Esophagus squamous epithelium (tissue), 5 donors: Measurements from ENCODE around the gene PMS2. TPM values are rescaled to one million over a fixed set of nuclear protein-coding genes. Genes with fewer than 3 reads are reported as not detected.
A peak's percentile ranks its signal among the peaks of the same experiment; 100 is the strongest.
"Not testable (repeated sequence)": the region's sequence is repeated elsewhere in the genome, so short reads cannot be mapped to it uniquely, and the experiment has no call there.

ENCODE experiments used
- DNase-seq: peaks from one replicate; lab custom pipeline; 2025; lab: John Stamatoyannopoulos, UW
- H3K27ac ChIP-seq, 4 donors: fragments of 200-600 bp; sonication (generic); one replicate each; pipeline ENCODE4 v1.5.1; 2016 to 2019; ENCODE audit warnings: mild to moderate bottlenecking in 1 of 4
- H3K27me3 ChIP-seq, 4 donors: fragments of 200-600 bp; sonication (generic); 1 replicate in 3 of 4; 2 replicates in 1 of 4; pipeline versions ENCODE4 v1.5.1 to v1.6.0; 2017 to 2021; ENCODE audit warnings: antibody characterized with exemption in 1 of 4
- H3K36me3 ChIP-seq, 3 donors: fragments of 200-600 bp; sonication (generic); one replicate each; pipeline ENCODE4 v1.5.1; 2016 to 2019
- H3K4me1 ChIP-seq, 3 donors: fragments of 200-600 bp; sonication (generic); one replicate each; pipeline ENCODE4 v1.5.1; 2017 to 2019
- H3K4me3 ChIP-seq, 4 donors: fragments of 200-600 bp; sonication (generic); 1 replicate in 3 of 4; 2 replicates in 1 of 4; pipeline ENCODE4 v1.5.1; 2016 to 2019; ENCODE audit warnings: mild to moderate bottlenecking in 2 of 4, moderate library complexity in 1 of 4
- H3K9me3 ChIP-seq, 3 donors: fragments of 200-600 bp; sonication (generic); one replicate each; pipeline ENCODE4 v1.5.1; 2016 to 2019
- CTCF ChIP-seq, 6 experiments: fragments of 450-650 bp in 4 of 6; fragments of 200-600 bp in 2 of 6; sonication (generic) in 2 of 6; IDR thresholded peaks; one replicate each; pipeline ENCODE4 v1.5.1; 2016 to 2019; ENCODE audit warnings: antibody characterized with exemption in 6 of 6, mild to moderate bottlenecking in 4 of 6, moderate library complexity in 4 of 6
- POLR2A ChIP-seq, 4 donors: fragments of 450-650 bp; IDR thresholded peaks; one replicate each; pipeline ENCODE4 v1.6.1; 2017; ENCODE audit warnings: antibody characterized with exemption in 4 of 4, mild to moderate bottlenecking in 4 of 4, moderate library complexity in 3 of 4
- WGBS, 2 donors: methylation state at CpG; one replicate each; pipeline ENCODE4 v1.1.5; 2018; 5-methylcytosine and 5-hydroxymethylcytosine counted together
- intact Hi-C: fragments of 100-400 bp; cut with DNase I; formaldehyde crosslinking; loops from one replicate; pipeline ENCODE4 v1.15.0; 2022
- total RNA-seq, 4 donors: library from RNA; depleted of rRNA; stranded (reverse); fragments of >200 nt; gene quantifications; one replicate each; pipeline ENCODE4 v1.1.0, GENCODE V29; 2016
- donor health status: DM: yes; HTN: yes; CAD: no.

Gene PMS2
- total RNA-seq, 4 donors from 2014 or later: 7.0 to 13.9 (median 10.0) TPM

- H3K27me3 ChIP-seq: no peaks in the 10 kb centered on the region
- 84 to 88% methylated on average over 4 to 8 of the region's 8 CpGs for WGBS, 2 donors
- peak overlapping the region; percentile 52 to 91 (median 86) for H3K27ac ChIP-seq
- peaks cover 7 to 63% (median 10%) of the 10 kb centered on the region in 3 donors for H3K36me3 ChIP-seq
- no peak overlapping the region for H3K4me3 ChIP-seq
- intact Hi-C loops: no loop called here
- no peak for DNase-seq
- peaks cover 17 to 90% (median 17%) of the 10 kb centered on the region in 3 donors for H3K4me1 ChIP-seq
- no peaks in the 10 kb centered on the region for H3K9me3 ChIP-seq
- TF ChIP-seq POLR2A (IDR thresholded peaks at IDR 0.05): no peak
- no peak for TF ChIP-seq CTCF (IDR thresholded peaks at IDR 0.05)
These were observed 7.8 kb upstream of the PMS2 start for GRCh38 chr7:6016653-6016966.

GRCh38 chr7:6015917-6016652 lies 7.2 kb upstream of the PMS2 start:
- H3K4me1 ChIP-seq: peaks cover 17 to 90% (median 17%) of the 10 kb centered on the region in 3 donors
- peak overlapping the region; percentile 52 to 91 (median 86) for H3K27ac ChIP-seq
- DNase-seq: no peak
- no peaks in the 10 kb centered on the region for H3K9me3 ChIP-seq
- H3K4me3 ChIP-seq: peak overlapping the region in 3 of 4 donors; percentile 22 to 42 (median 34)
- TF ChIP-seq CTCF (IDR thresholded peaks at IDR 0.05): no peak
- TF ChIP-seq POLR2A (IDR thresholded peaks at IDR 0.05): peak in 1 of 4 donors; percentile 16
- intact Hi-C loops: no loop called here
- H3K36me3 ChIP-seq: peaks cover 7 to 59% (median 10%) of the 10 kb centered on the region in 3 donors
- no peaks in the 10 kb centered on the region for H3K27me3 ChIP-seq
- WGBS, 2 donors: 28 to 53% methylated on average over 2 to 8 of the region's 8 CpGs

- no peaks in the 10 kb centered on the region for H3K27me3 ChIP-seq
- H3K4me1 ChIP-seq: peaks cover 22 to 86% (median 27%) of the 10 kb centered on the region in 3 donors
- 50 to 57% methylated on average over 11 to 14 of the region's 14 CpGs for WGBS, 2 donors
- TF ChIP-seq POLR2A (IDR thresholded peaks at IDR 0.05) (no peak), CTCF (IDR thresholded peaks at IDR 0.05) (no peak)
- no peak for DNase-seq
- H3K4me3 ChIP-seq: no peak overlapping the region
- peaks cover 0 to 28% (median 1%) of the 10 kb centered on the region in 3 donors for H3K36me3 ChIP-seq
- peak overlapping the region in 3 of 4 donors; percentile 21 to 91 (median 74) for H3K27ac ChIP-seq
- intact Hi-C loops: no loop called here
- H3K9me3 ChIP-seq: no peaks in the 10 kb centered on the region
These were observed 3.7 kb upstream of the PMS2 start for GRCh38 chr7:6012355-6013104.

- no peaks in the 10 kb centered on the region for H3K9me3 ChIP-seq
- intact Hi-C loops: no loop called here
- TF ChIP-seq CTCF (IDR thresholded peaks at IDR 0.05): no peak
- no peak for TF ChIP-seq POLR2A (IDR thresholded peaks at IDR 0.05)
- peaks cover 0 to 18% (median 0%) of the 10 kb centered on the region in 3 donors for H3K36me3 ChIP-seq
- peaks cover 20 to 90% (median 26%) of the 10 kb centered on the region in 3 donors for H3K4me1 ChIP-seq
- no peak overlapping the region for H3K4me3 ChIP-seq
- 69 to 87% methylated on average over 2 of the region's 2 CpGs for WGBS, 2 donors
- no peak for DNase-seq
- H3K27ac ChIP-seq: peak overlapping the region in 2 of 4 donors; percentile 74 to 91
- H3K27me3 ChIP-seq: no peaks in the 10 kb centered on the region
These were observed 2.7 kb upstream of the PMS2 start for GRCh38 chr7:6011541-6011940.

GRCh38 chr7:6010370-6010769 lies 1.5 kb upstream of the PMS2 start:
- H3K4me3 ChIP-seq, intact Hi-C loops, H3K9me3 ChIP-seq, H3K27me3 ChIP-seq, DNase-seq: not testable (repeated sequence)
- Histone ChIP-seq H3K27ac (peak overlapping the region in 2 of 4 donors; percentile 91 to 95), H3K4me1 (peaks cover 10 to 82% (median 19%) of the 10 kb centered on the region in 3 donors), H3K36me3 (peaks cover 0 to 12% (median 0%) of the 10 kb centered on the region in 3 donors)
- 79 to 87% methylated on average over 8 of the region's 8 CpGs for WGBS, 2 donors

GRCh38 chr7:6007835-6008590 lies 836 bp downstream of the PMS2 start:
- H3K27me3 ChIP-seq, H3K9me3 ChIP-seq, intact Hi-C loops, DNase-seq: not testable (repeated sequence)
- peaks cover 6 to 60% (median 13%) of the 10 kb centered on the region in 3 donors for H3K4me1 ChIP-seq
- WGBS, 2 donors: 25 to 35% methylated on average over 27 of the region's 27 CpGs
- peaks cover 0 to 31% (median 0%) of the 10 kb centered on the region in 3 donors for H3K36me3 ChIP-seq
- H3K4me3 ChIP-seq: peak overlapping the region; percentile 57 to 92 (median 82)
- peak overlapping the region in 3 of 4 donors; percentile 89 to 95 (median 91) for H3K27ac ChIP-seq
